H1 (cell line): ENCODE results near the gene TSHZ2. TPM values are rescaled to one million over a fixed set of nuclear protein-coding genes. Genes with fewer than 3 reads are reported as not detected.

Experiments
- CTCF ChIA-PET: fragments of 300-600 bp; sonication (Branson Sonifier 250); formaldehyde crosslinking; loops from one replicate; lab custom pipeline; 2021; ENCODE audit not compliant: partially characterized antibody; lab: Charles Lee
- POLR2A ChIA-PET: fragments of 300-600 bp; sonication (Branson Sonifier 250); formaldehyde crosslinking; loops from one replicate; lab custom pipeline; 2021; ENCODE audit warnings: inconsistent platforms; ENCODE audit not compliant: partially characterized antibody; lab: Charles Lee
- DNase-seq, 2 experiments: peaks; one replicate each; pipeline versions ENCODE4 v3.0.0 to v3.0.0-alpha.2; 2010 to 2022; ENCODE audit warnings: low spot score in 2 of 2, low read depth in 1 of 2, mixed read lengths in 1 of 2
- FAIRE-seq: peaks from 2 replicates; lab custom pipeline; 2011; peaks lifted over from hg19 to GRCh38; lab: Jason Lieb, UNC
- H2AFZ ChIP-seq: 2 replicates; pipeline ENCODE4 v1.8.1; 2012; ENCODE audit warnings: low read length, inconsistent platforms
- H2AK5ac ChIP-seq: 2 replicates; pipeline ENCODE4 v1.6.1; 2013; ENCODE audit warnings: low read depth, low read length
- H2BK120ac ChIP-seq: replicated peaks from 2 replicates; pipeline ENCODE3; 2013; ENCODE audit warnings: low read depth, low read length, inconsistent platforms
- H2BK12ac ChIP-seq: 2 replicates; pipeline ENCODE4 v1.6.1; 2013; ENCODE audit warnings: low read depth, low read length
- H2BK15ac ChIP-seq: 2 replicates; pipeline ENCODE4 v1.6.1; 2013; ENCODE audit warnings: low read length
- H2BK20ac ChIP-seq: 2 replicates; pipeline ENCODE4 v1.6.1; 2013; ENCODE audit warnings: low read length
- H2BK5ac ChIP-seq: 2 replicates; pipeline ENCODE4 v1.6.1; 2013; ENCODE audit warnings: low read depth, low read length
- H3K14ac ChIP-seq: 2 replicates; pipeline ENCODE4 v1.6.1; 2013; ENCODE audit warnings: inconsistent platforms; ENCODE audit not compliant: insufficient read length
- H3K18ac ChIP-seq: 2 replicates; pipeline ENCODE4 v1.6.1; 2013; ENCODE audit warnings: low read length; ENCODE audit errors: extremely low read depth
- H3K23ac ChIP-seq: 2 replicates; pipeline ENCODE4 v1.6.1; 2013; ENCODE audit warnings: inconsistent platforms; ENCODE audit not compliant: insufficient read length
- H3K23me2 ChIP-seq: 2 replicates; pipeline ENCODE4 v1.6.1; 2013; ENCODE audit warnings: low read depth, low read length
- H3K27ac ChIP-seq: 2 replicates; pipeline ENCODE4 v1.6.1; 2011; ENCODE audit warnings: low read depth, low read length, inconsistent platforms
- H3K27me3 ChIP-seq, 4 experiments: replicated peaks in 1 of 4; 1 replicate in 1 of 4; 2 replicates in 3 of 4; pipeline versions ENCODE4 v1.6.1 to v1.8.1; 2011 to 2013; ENCODE audit warnings: low read length in 3 of 4, mild to moderate bottlenecking in 3 of 4, inconsistent platforms in 2 of 4, mixed read lengths in 2 of 4, moderate library complexity in 1 of 4; ENCODE audit not compliant: control insufficient read depth in 3 of 4, insufficient read depth in 3 of 4; ENCODE audit errors: extremely low read depth in 1 of 4
- H3K36me3 ChIP-seq, 4 experiments: 2 replicates each; pipeline versions ENCODE4 v1.6.1 to v1.8.1; 2011 to 2013; ENCODE audit warnings: mild to moderate bottlenecking in 4 of 4, low read length in 3 of 4, moderate library complexity in 2 of 4, control low read depth in 1 of 4, inconsistent platforms in 1 of 4; ENCODE audit not compliant: insufficient read depth in 4 of 4, control insufficient read depth in 2 of 4
- H3K4ac ChIP-seq: replicated peaks from 2 replicates; pipeline ENCODE3; 2013; ENCODE audit warnings: low read length, low read depth, mixed read lengths, inconsistent platforms; ENCODE audit not compliant: insufficient read length
- H3K4me1 ChIP-seq, 4 experiments: replicated peaks in 1 of 4; 1 replicate in 1 of 4; 2 replicates in 3 of 4; pipeline versions ENCODE4 v1.6.1 to v1.8.1; 2011 to 2013; ENCODE audit warnings: low read length in 3 of 4, inconsistent platforms in 2 of 4, mixed read lengths in 1 of 4; ENCODE audit not compliant: insufficient read depth in 4 of 4, control insufficient read depth in 3 of 4
- H3K4me2 ChIP-seq, 2 experiments: 2 replicates each; pipeline versions ENCODE4 v1.6.1 to v1.8.1; 2011 to 2013; ENCODE audit warnings: low read depth in 2 of 2, low read length in 2 of 2, control low read depth in 1 of 2, inconsistent platforms in 1 of 2, mild to moderate bottlenecking in 1 of 2; ENCODE audit not compliant: insufficient read depth in 1 of 2
- H3K4me3 ChIP-seq, 4 experiments: fragments of 200-600, 300-600 bp in 1 of 4; sonication (generic), shearing (Covaris generic), sonication (Bioruptor Twin) in 1 of 4; 2 replicates each; pipeline versions ENCODE4 v1.5.1 to v1.8.1; 2011 to 2016; ENCODE audit warnings: low read length in 4 of 4, low read depth in 3 of 4, control low read depth in 2 of 4, inconsistent platforms in 2 of 4, mild to moderate bottlenecking in 2 of 4, mixed read lengths in 1 of 4, moderate library complexity in 1 of 4; ENCODE audit not compliant: insufficient read depth in 2 of 4; ENCODE audit errors: extremely low read depth in 1 of 4
- H3K56ac ChIP-seq: replicated peaks from 2 replicates; pipeline ENCODE3; 2013; ENCODE audit warnings: low read depth, mild to moderate bottlenecking, mixed read lengths, low read length, inconsistent platforms; ENCODE audit not compliant: insufficient read length
- H3K79me1 ChIP-seq: 2 replicates; pipeline ENCODE4 v1.6.1; 2013; ENCODE audit warnings: low read depth, low read length, control low read depth
- H3K79me2 ChIP-seq, 2 experiments: 2 replicates each; pipeline versions ENCODE4 v1.6.1 to v1.8.1; 2012 to 2013; ENCODE audit warnings: low read length in 2 of 2, mild to moderate bottlenecking in 2 of 2, inconsistent platforms in 1 of 2; ENCODE audit not compliant: insufficient read depth in 2 of 2, control insufficient read depth in 1 of 2
- H3K9ac ChIP-seq, 4 experiments: replicated peaks in 1 of 4; 1 replicate in 1 of 4; 2 replicates in 3 of 4; pipeline versions ENCODE4 v1.6.1 to v1.8.1; 2011 to 2013; ENCODE audit warnings: low read depth in 3 of 4, low read length in 3 of 4, control low read depth in 2 of 4, mild to moderate bottlenecking in 2 of 4, moderate library complexity in 2 of 4, inconsistent platforms in 1 of 4; ENCODE audit errors: extremely low read depth in 1 of 4
- H3K9me3 ChIP-seq, 2 experiments: 2 replicates each; pipeline versions ENCODE4 v1.6.1 to v1.8.1; 2012 to 2013; ENCODE audit warnings: mild to moderate bottlenecking in 2 of 2, moderate library complexity in 2 of 2, control low read depth in 1 of 2, inconsistent platforms in 1 of 2, low read depth in 1 of 2, low read length in 1 of 2, mixed read lengths in 1 of 2; ENCODE audit not compliant: insufficient read depth in 2 of 2
- H4K20me1 ChIP-seq, 2 experiments: replicated peaks in 1 of 2; 2 replicates each; pipeline versions ENCODE3 to v1.8.1; 2011 to 2013; ENCODE audit warnings: inconsistent platforms in 2 of 2, low read length in 2 of 2, mild to moderate bottlenecking in 1 of 2; ENCODE audit not compliant: insufficient read depth in 2 of 2, control insufficient read depth in 1 of 2
- H4K5ac ChIP-seq: 2 replicates; pipeline ENCODE4 v1.6.1; 2013; ENCODE audit warnings: low read length, low read depth, mixed read lengths, inconsistent platforms; ENCODE audit not compliant: insufficient read length
- H4K8ac ChIP-seq: 2 replicates; pipeline ENCODE4 v1.8.0; 2013; ENCODE audit warnings: mild to moderate bottlenecking, moderate library complexity, low read length, inconsistent platforms; ENCODE audit not compliant: insufficient read depth; ENCODE audit errors: extremely low read depth
- H4K91ac ChIP-seq: replicated peaks from 2 replicates; pipeline ENCODE3; 2013; ENCODE audit warnings: low read length, mixed read lengths, inconsistent platforms; ENCODE audit not compliant: insufficient read length
- WGBS, 2 experiments: shearing (Covaris generic) in 1 of 2; methylation state at CpG; one replicate each; pipeline versions ENCODE4 v1.1.6 to v1.1.7; 2013 to 2015; ENCODE audit warnings: low lambda C conversion rate in 2 of 2, mixed read lengths in 2 of 2, inconsistent platforms in 1 of 2, low coverage in 1 of 2, missing lambda C conversion rate in 1 of 2; ENCODE audit not compliant: insufficient replicate concordance in 2 of 2, insufficient coverage in 1 of 2, insufficient read length in 1 of 2; ENCODE audit errors: extremely low coverage in 1 of 2, missing lambda C conversion rate in 1 of 2; 5-methylcytosine and 5-hydroxymethylcytosine counted together
- polyA plus RNA-seq, 7 experiments: library from polyadenylated mRNA; depleted of rRNA in 3 of 7; stranded (reverse) in 5 of 7; unstranded in 2 of 7; fragments of >200 nt in 5 of 7; fragments of 200-250 nt in 2 of 7; gene quantifications; 1 replicate in 5 of 7; 2 replicates in 1 of 7; 4 replicates in 1 of 7; pipeline versions ENCODE4 v1.2.1 to v1.2.3, GENCODE V29; 2011 to 2013; ENCODE audit warnings: missing spikeins in 2 of 7, mixed read lengths in 2 of 7
- total RNA-seq: library from RNA; stranded (reverse); fragmentation: NEBNext Ultra II Directional; extraction: Animal tissue kit (Norgen Biotek cat#: 25700); gene quantifications from 2 replicates; pipeline ENCODE4 v1.2.1, GENCODE V29; 2021

TSHZ2 gene
- total and polyA plus RNA-seq, 2 of the 8 experiments (the other 6 are each of a cell fraction or from before 2014, with no cell fraction given) = 0.14 to 0.30 TPM

DNA sequence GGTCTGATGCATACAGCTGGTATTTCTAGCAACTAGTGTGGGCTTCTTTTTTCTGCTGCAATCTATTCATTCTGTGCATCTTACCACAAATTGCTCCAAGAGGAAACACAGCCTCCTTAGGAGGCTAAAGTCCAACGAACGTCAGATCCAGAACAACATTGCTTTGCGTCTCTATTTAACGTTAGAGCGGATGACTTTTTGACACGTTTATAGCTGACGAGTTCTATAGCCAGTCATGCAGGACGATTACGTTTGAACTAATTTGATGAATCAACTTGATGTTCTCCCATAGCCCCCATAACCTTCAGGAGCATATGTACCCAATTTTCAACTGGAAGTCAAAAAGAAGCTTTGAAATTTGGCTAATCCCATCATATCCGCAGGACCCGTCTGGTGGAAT lies 59.9 kb downstream of the TSHZ2 start:
- H3K23me2 ChIP-seq = no peaks in the 10 kb centered on the region; the same call in 1 of the 2 replicates
- no peaks in the 10 kb centered on the region for H4K20me1 ChIP-seq
- H2BK5ac ChIP-seq = no peak overlapping the region
- no peaks in the 10 kb centered on the region for H3K4me1 ChIP-seq
- H3K4me3 ChIP-seq = no peak overlapping the region
- no peaks in the 10 kb centered on the region for H3K79me2 ChIP-seq
- no peak overlapping the region for H3K14ac ChIP-seq
- no peaks in the 10 kb centered on the region for H3K36me3 ChIP-seq
- H2BK20ac ChIP-seq = no peak overlapping the region
- H3K56ac ChIP-seq = no peak overlapping the region
- H4K91ac ChIP-seq = no peak overlapping the region
- FAIRE-seq (no peak), DNase-seq (no peak)
- 0 out of 7 replicates have a peak, but pooled peaks cover 0 to 2% (median 0%) of the 10 kb centered on the region in 4 experiments for H3K27me3 ChIP-seq
- H3K23ac ChIP-seq = no peak overlapping the region
- no peak overlapping the region for H3K18ac ChIP-seq
- no peak overlapping the region for H2AK5ac ChIP-seq
- no peaks in the 10 kb centered on the region for H3K9me3 ChIP-seq
- H3K4me2 ChIP-seq = no peak overlapping the region
- ChIA-PET CTCF (no interaction called here), POLR2A (no interaction called here)
- H3K4ac ChIP-seq = no peak overlapping the region
- 98% methylated on average over 11 of the region's 11 CpGs; no CpG with 5 or more reads in 1 of the 2 experiments for WGBS, 2 experiments
- H2BK15ac ChIP-seq = no peak overlapping the region
- no peak overlapping the region for H4K8ac ChIP-seq
- no peak overlapping the region for H2BK120ac ChIP-seq
- no peak overlapping the region for H4K5ac ChIP-seq
- no peak overlapping the region for H2AFZ ChIP-seq
- H3K9ac ChIP-seq = no peak overlapping the region
- no peaks in the 10 kb centered on the region for H3K79me1 ChIP-seq
- no peak overlapping the region for H3K27ac ChIP-seq
- H2BK12ac ChIP-seq = no peak overlapping the region
